ENCODE results near the gene SARS2. TPM values are rescaled to one million over a fixed set of nuclear protein-coding genes. Genes with fewer than 3 reads are reported as not detected.
"Not testable (repeated sequence)": the region's sequence is repeated elsewhere in the genome, so short reads cannot be mapped to it uniquely, and the experiment has no call there.

The SARS2 gene
- total RNA-seq, 1 experiment from 2014 or later = 74.7 TPM

DNA sequence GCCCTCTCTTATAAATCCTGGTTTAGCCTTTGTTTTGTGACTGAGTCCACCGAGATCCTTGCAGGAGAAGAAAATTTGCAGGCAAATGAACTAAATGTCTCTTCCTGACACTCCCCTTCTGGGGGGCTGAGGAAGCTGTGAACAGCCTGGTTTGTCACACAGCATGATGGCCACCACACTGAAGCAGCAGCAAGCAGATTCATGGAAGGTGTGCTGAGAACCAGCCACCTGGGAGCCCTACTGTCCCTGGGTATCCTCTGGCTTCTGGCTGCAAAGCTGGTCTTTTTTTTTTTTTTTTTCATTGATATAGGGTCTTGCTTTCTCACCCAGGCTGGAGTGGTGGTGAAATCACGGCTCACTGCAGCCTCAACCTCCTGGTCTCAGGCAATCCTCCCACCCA is 11.4 kb upstream of the SARS2 start:
- Mint-ChIP-seq H3K4me3 (no peak overlapping the region), H3K27me3 (ENCODE audit: low read depth) (peaks cover 39% of the 10 kb centered on the region), H3K9me3 (peaks cover 4% of the 10 kb centered on the region; the same call in 1 of the 2 replicates), H3K36me3 (peaks cover 5% of the 10 kb centered on the region), H3K4me1 (no peaks in the 10 kb centered on the region), H3K27ac (no peak overlapping the region)
- POLR2A ChIA-PET = no interaction called here
- TF ChIP-seq ELF4 (CRISPR knock-in tag; IDR thresholded peaks at IDR 0.05; ENCODE audit: low read depth) = no peak
- TF ChIP-seq, protein P1, sequence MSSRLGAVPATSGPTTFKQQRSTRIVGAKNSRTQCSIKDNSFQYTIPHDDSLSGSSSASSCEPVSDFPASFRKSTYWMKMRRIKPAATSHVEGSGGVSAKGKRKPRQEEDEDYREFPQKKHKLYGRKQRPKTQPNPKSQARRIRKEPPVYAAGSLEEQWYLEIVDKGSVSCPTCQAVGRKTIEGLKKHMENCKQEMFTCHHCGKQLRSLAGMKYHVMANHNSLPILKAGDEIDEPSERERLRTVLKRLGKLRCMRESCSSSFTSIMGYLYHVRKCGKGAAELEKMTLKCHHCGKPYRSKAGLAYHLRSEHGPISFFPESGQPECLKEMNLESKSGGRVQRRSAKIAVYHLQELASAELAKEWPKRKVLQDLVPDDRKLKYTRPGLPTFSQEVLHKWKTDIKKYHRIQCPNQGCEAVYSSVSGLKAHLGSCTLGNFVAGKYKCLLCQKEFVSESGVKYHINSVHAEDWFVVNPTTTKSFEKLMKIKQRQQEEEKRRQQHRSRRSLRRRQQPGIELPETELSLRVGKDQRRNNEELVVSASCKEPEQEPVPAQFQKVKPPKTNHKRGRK (CRISPR knock-in tag; IDR thresholded peaks at IDR 0.05; ENCODE audit: borderline replicate concordance) = no peak
- TF ChIP-seq, protein P2, sequence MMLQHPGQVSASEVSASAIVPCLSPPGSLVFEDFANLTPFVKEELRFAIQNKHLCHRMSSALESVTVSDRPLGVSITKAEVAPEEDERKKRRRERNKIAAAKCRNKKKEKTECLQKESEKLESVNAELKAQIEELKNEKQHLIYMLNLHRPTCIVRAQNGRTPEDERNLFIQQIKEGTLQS (CRISPR knock-in tag; conservative IDR thresholded peaks at IDR 0.05) = no peak
- CTCF ChIA-PET = interaction anchor here (1.0 kb wide), 1 partner anchor 11 kb away, joined by 5 read pairs; the partner anchor contains the start of genes MRPS12 and SARS2
- no peak for DNase-seq (ENCODE audit: low spot score)
- ATAC-seq = no peak

DNA sequence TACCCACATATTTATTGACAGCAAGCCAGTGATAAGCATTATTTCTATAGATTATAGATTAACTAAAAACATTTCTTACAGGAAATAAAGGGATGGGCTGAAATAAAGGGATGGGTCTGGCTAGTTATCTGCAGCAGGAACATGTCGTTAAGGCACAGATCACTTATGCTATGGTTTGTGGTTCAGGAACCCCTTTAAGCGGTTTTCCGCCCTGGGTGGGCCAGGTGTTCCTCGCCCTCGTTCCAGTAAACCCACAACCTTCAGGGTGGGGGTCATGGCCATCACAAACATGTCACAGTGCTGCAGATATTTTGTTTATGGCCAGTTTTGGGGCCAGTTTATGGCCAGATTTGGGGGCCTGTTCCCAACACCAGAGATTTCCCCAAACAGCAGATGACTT is 10.9 kb upstream of the SARS2 start:
- H3K9me3 Mint-ChIP-seq; H3K4me3 Mint-ChIP-seq; POLR2A ChIA-PET; H3K36me3 Mint-ChIP-seq; DNase-seq (ENCODE audit: low spot score); H3K4me1 Mint-ChIP-seq; H3K27ac Mint-ChIP-seq; ATAC-seq: not testable (repeated sequence)
- CTCF ChIA-PET = interaction anchor here (1.0 to 2.4 kb wide), 2 partner anchors 11 kb away, joined by 5 to 13 read pairs; partner anchors contain the start of genes MRPS12 and SARS2
- peaks cover 44% of the 10 kb centered on the region for H3K27me3 Mint-ChIP-seq (ENCODE audit: low read depth)

DNA sequence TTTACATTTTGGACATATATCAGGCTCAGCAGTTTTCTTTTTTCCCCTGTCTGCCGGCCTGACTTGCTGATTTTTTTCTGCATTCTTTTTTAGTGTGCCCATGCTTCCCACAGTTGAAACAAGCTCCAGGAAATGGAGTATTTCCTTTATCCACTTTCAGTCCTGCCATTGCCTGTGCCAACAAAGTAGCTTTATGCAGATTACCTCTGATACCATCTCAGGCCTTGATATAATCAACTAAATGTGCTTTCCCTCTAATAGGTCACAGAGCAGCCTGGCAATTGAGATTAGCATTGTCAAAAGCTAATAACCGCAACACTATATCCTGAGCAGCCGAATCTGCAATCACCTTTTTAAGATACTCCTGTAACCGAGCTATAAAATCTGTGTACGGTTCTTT is 9.4 kb upstream of the SARS2 start:
- no peaks in the 10 kb centered on the region for H3K4me1 Mint-ChIP-seq
- ChIA-PET CTCF (interaction anchor here (1.2 to 2.4 kb wide), 3 partner anchors 9 to 36 kb away, joined by 3 to 13 read pairs (median 3); partner anchors contain the start of genes MRPS12 and SARS2), POLR2A (no interaction called here)
- peaks cover 24% of the 10 kb centered on the region for H3K9me3 Mint-ChIP-seq
- H3K4me3 Mint-ChIP-seq = no peak overlapping the region
- ATAC-seq = no peak
- peaks cover 19% of the 10 kb centered on the region for H3K36me3 Mint-ChIP-seq
- no peak for DNase-seq (ENCODE audit: low spot score)
- H3K27me3 Mint-ChIP-seq (ENCODE audit: low read depth) = peaks cover 56% of the 10 kb centered on the region
- H3K27ac Mint-ChIP-seq = no peak overlapping the region
- no peak for TF ChIP-seq CREM (CRISPR knock-in tag; IDR thresholded peaks at IDR 0.05)
- no peak for TF ChIP-seq ZNF416 (CRISPR knock-in tag; IDR thresholded peaks at IDR 0.05)
- no peak for TF ChIP-seq ZNF232 (CRISPR knock-in tag; IDR thresholded peaks at IDR 0.05)
- TF ChIP-seq NFE2L1 (CRISPR knock-in tag; IDR thresholded peaks at IDR 0.05) = no peak

GRCh38 chr19:38933544-38933943 is 3.0 kb upstream of the SARS2 start:
- TF ChIP-seq, protein P3, sequence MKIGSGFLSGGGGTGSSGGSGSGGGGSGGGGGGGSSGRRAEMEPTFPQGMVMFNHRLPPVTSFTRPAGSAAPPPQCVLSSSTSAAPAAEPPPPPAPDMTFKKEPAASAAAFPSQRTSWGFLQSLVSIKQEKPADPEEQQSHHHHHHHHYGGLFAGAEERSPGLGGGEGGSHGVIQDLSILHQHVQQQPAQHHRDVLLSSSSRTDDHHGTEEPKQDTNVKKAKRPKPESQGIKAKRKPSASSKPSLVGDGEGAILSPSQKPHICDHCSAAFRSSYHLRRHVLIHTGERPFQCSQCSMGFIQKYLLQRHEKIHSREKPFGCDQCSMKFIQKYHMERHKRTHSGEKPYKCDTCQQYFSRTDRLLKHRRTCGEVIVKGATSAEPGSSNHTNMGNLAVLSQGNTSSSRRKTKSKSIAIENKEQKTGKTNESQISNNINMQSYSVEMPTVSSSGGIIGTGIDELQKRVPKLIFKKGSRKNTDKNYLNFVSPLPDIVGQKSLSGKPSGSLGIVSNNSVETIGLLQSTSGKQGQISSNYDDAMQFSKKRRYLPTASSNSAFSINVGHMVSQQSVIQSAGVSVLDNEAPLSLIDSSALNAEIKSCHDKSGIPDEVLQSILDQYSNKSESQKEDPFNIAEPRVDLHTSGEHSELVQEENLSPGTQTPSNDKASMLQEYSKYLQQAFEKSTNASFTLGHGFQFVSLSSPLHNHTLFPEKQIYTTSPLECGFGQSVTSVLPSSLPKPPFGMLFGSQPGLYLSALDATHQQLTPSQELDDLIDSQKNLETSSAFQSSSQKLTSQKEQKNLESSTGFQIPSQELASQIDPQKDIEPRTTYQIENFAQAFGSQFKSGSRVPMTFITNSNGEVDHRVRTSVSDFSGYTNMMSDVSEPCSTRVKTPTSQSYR (CRISPR knock-in tag; IDR thresholded peaks at IDR 0.05) = no peak
- TF ChIP-seq JAZF1 (CRISPR knock-in tag; IDR thresholded peaks at IDR 0.05) = no peak
- no peak for TF ChIP-seq ZNF317 (CRISPR knock-in tag; IDR thresholded peaks at IDR 0.05; ENCODE audit: borderline replicate concordance, low read depth)
- DNase-seq (ENCODE audit: low spot score) = no peak
- Mint-ChIP-seq H3K36me3 (peaks cover 44% of the 10 kb centered on the region), H3K9me3 (peaks cover 34% of the 10 kb centered on the region), H3K4me3 (no peak overlapping the region), H3K27ac (no peak overlapping the region), H3K4me1 (peaks cover 10% of the 10 kb centered on the region), H3K27me3 (ENCODE audit: low read depth) (peaks cover 34% of the 10 kb centered on the region)
- ChIA-PET CTCF (interaction anchor here (0.5 to 4.5 kb wide), 10 partner anchors 11 to 164 kb away, joined by 3 to 26 read pairs (median 4); partner anchors contain the start of genes NFKBIB and SIRT2), POLR2A (interaction anchor here (0.6 kb wide), 1 partner anchor 367 kb away, joined by 4 read pairs; no protein-coding TSS in a partner anchor)
- no peak for ATAC-seq

Measured in WTC11 (cell line).